Fibroblast of pulmonary artery (primary cell): ENCODE data around the gene QKI.

ENCODE experiments used
- DNase-seq: peaks from one replicate; pipeline ENCODE4 v3.0.0-alpha.2; 2010; ENCODE audit warnings: low read depth
- H3K4me3 ChIP-seq: replicated peaks from 2 replicates; pipeline ENCODE4 v1.5.1; 2011; ENCODE audit warnings: low read depth, mild to moderate bottlenecking, control low read depth, low read length, moderate library complexity
- CTCF ChIP-seq: IDR thresholded peaks from 2 replicates; pipeline ENCODE4 v1.5.1; 2011; ENCODE audit warnings: mild to moderate bottlenecking, control low read depth, low read length, inconsistent platforms; ENCODE audit errors: missing control alignments

Gene QKI

DNA sequence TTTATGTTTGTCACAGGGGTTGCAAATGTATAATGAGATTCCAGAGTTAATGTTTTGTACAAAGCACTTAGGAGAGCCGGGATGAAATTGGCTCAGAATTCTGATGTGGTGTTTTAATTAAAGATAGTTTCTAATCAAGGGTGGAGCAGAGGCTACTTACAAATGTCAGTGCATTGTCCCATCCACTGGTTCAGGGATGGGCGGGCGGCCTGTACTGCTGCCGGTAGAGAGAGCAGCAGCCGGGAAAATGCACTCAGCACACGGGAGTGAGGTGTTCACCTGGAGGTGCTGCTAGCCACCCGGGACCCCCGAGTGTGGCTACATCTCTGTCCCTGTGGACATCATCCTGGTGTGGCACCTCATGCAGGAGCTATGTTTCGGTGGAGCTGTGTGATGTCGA is 193.3 kb downstream of the QKI start:
- no peak for DNase-seq
- no peak overlapping the region for H3K4me3 ChIP-seq
- no peak for TF ChIP-seq CTCF

DNA sequence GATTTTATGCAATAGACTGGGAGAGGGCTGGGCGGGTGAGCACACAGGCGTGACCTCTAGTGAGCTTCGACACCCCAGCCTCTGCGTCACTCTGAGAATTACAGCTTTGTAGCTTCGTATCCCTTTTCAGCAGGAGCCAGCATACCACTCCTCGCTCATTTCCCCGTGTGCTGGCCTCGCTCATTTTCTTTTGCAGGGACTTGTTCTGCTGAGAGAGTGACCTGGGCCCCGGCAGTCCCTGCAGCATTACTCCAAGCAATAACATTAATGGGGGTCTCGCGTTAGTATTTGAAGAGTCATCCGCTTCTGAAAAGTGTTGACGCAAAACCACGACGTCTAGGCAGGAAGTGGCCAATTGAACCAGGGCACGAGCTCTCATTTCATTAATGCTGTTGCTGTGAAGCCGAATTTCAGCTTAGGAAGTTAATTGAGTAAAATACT is 193.7 kb downstream of the QKI start:
- no peak for DNase-seq
- no peak overlapping the region for H3K4me3 ChIP-seq
- TF ChIP-seq CTCF: no peak

- no peak for TF ChIP-seq CTCF
- H3K4me3 ChIP-seq: no peak overlapping the region
- no peak for DNase-seq
Measured at GRCh38 chr6:163612200-163612599, 197.7 kb downstream of the QKI start.

GRCh38 chr6:163613025-163613424 is 198.5 kb downstream of the QKI start:
- DNase-seq: no peak
- no peak for TF ChIP-seq CTCF
- H3K4me3 ChIP-seq: no peak overlapping the region

DNA sequence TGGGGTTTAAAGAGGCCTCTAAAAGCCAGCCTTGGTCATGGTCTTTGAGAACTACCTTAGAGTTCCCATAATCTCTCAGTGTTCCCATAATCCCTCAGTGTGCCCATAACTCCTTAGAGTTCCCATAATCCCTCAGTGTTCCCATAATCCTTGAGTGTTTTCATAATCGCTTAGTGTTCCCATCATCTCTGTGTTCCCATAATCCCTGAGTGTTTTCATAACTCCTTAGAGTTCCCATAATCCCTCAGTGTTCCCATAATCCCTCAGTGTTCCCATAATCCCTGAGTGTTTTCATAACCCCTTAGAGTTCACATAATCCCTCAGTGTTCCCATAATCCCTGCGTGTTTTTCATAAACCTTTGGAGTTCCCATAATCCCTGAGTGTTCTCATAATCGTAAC is 199.2 kb downstream of the QKI start:
- no peak overlapping the region for H3K4me3 ChIP-seq
- DNase-seq: no peak
- TF ChIP-seq CTCF: no peak

GRCh38 chr6:163616452-163616851 is 201.9 kb downstream of the QKI start:
- no peak for TF ChIP-seq CTCF
- no peak for DNase-seq
- no peak overlapping the region for H3K4me3 ChIP-seq

DNA sequence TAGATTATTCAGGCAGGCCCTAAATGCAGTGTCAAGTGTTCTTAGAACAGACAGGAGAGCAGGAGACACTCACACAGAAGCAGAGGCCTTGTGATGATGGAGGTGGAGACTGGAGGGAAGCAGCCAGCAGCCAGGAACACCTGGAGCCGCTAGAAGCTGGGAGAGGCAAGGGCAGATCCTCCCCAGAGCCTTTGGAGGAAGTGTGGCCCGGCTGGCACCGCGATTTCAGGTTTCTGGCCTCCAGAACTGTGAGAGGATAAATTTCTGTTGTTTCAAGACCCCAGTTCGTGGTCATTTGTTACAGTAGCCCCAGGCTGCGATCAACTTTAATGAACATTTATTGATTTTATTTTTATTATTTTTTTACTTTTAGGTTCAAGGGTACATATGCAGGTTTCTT is 203.0 kb downstream of the QKI start:
- no peak for DNase-seq
- H3K4me3 ChIP-seq: no peak overlapping the region
- TF ChIP-seq CTCF: no peak
